ENCODE measurements around the gene PIK3CB. TPM values are rescaled to one million over a fixed set of nuclear protein-coding genes. Genes with fewer than 3 reads are reported as not detected.
"Not testable (repeated sequence)": the region's sequence is repeated elsewhere in the genome, so short reads cannot be mapped to it uniquely, and the experiment has no call there.

Gene PIK3CB
- polyA plus RNA-seq, 1 of the 3 experiments (the other 2 are of a cell fraction), result 6.8 TPM

GRCh38 chr3:138803006-138803653 is 31.6 kb downstream of the PIK3CB start:
- H3K27me3 ChIP-seq (ENCODE audit: insufficient read depth), result no peaks in the 10 kb centered on the region
- peaks cover 32% of the 10 kb centered on the region; the same call in 1 of the 2 replicates for H3K79me2 ChIP-seq (ENCODE audit: insufficient read depth)
- H3K9ac ChIP-seq, result no peak overlapping the region
- no peak overlapping the region for H2AFZ ChIP-seq (ENCODE audit: low read depth)
- ChIA-PET POLR2A (no interaction called here), CTCF (interaction anchor here (0.9 to 1.2 kb wide), 2 partner anchors 11 to 112 kb away, joined by 3 read pairs; no protein-coding TSS in a partner anchor)
- H3K9me2 ChIP-seq, result no peaks in the 10 kb centered on the region
- H3K27ac ChIP-seq (ENCODE audit: low read depth in 2 of 2, low read length in 1 of 2), result no peak overlapping the region
- WGBS (ENCODE audit: low lambda C conversion rate), result 86% methylated on average over 2 of the region's 2 CpGs
- DNase-seq, result no peak
- no peak overlapping the region for H3K4me3 ChIP-seq (ENCODE audit: low read depth in 2 of 2, low read length in 1 of 2)
- peaks cover 1% of the 10 kb centered on the region for H3F3A ChIP-seq (replicated peaks; ENCODE audit: insufficient read depth)
- H4K20me1 ChIP-seq (ENCODE audit: insufficient read depth), result no peaks in the 10 kb centered on the region
- H3K36me3 ChIP-seq (replicated peaks in 1 of 2; ENCODE audit: control insufficient read depth in 1 of 2, insufficient read depth in 2 of 2, low read length in 1 of 2), result no peaks in the 10 kb centered on the region
- TF ChIP-seq MAX (IDR thresholded peaks at IDR 0.05; ENCODE audit: low read depth), result no peak
- TF ChIP-seq EP300 (IDR thresholded peaks at IDR 0.05; ENCODE audit: borderline replicate concordance in 1 of 2, low read depth in 1 of 2, low read length in 1 of 2), result no peak
- no peak for TF ChIP-seq FOXJ3 (CRISPR knock-in tag; IDR thresholded peaks at IDR 0.05)
- TF ChIP-seq YY1 (IDR thresholded peaks at IDR 0.05; ENCODE audit: low read depth), result no peak
- no peak for TF ChIP-seq CTCF (IDR thresholded peaks at IDR 0.05)
- no peak for TF ChIP-seq TCF12 (IDR thresholded peaks at IDR 0.05)
- TF ChIP-seq NRF1 (IDR thresholded peaks at IDR 0.05; ENCODE audit: low read depth, low read length), result no peak
- TF ChIP-seq EZH2phosphoT487 (IDR thresholded peaks at IDR 0.05; ENCODE audit: borderline replicate concordance, low read depth), result no peak
- no peak overlapping the region for H3K4me2 ChIP-seq
- no peaks in the 10 kb centered on the region for H3K9me3 ChIP-seq
- no peaks in the 10 kb centered on the region for H3K4me1 ChIP-seq (ENCODE audit: control insufficient read depth in 1 of 2, insufficient read depth in 2 of 2, low read depth in 1 of 2, low read length in 1 of 2)

- H3K27me3 ChIP-seq (ENCODE audit: insufficient read depth); H3K27ac ChIP-seq (ENCODE audit: low read depth in 2 of 2, low read length in 1 of 2); H3K4me2 ChIP-seq; DNase-seq; H3K9me2 ChIP-seq; POLR2A ChIA-PET; H3K36me3 ChIP-seq (replicated peaks in 1 of 2; ENCODE audit: control insufficient read depth in 1 of 2, insufficient read depth in 2 of 2, low read length in 1 of 2); H4K20me1 ChIP-seq (ENCODE audit: insufficient read depth); H3K4me1 ChIP-seq (ENCODE audit: control insufficient read depth in 1 of 2, insufficient read depth in 2 of 2, low read depth in 1 of 2, low read length in 1 of 2); H3K4me3 ChIP-seq (ENCODE audit: low read depth in 2 of 2, low read length in 1 of 2); H3F3A ChIP-seq (replicated peaks; ENCODE audit: insufficient read depth); H2AFZ ChIP-seq (ENCODE audit: low read depth); H3K9me3 ChIP-seq; H3K9ac ChIP-seq: not testable (repeated sequence)
- peaks cover 23% of the 10 kb centered on the region; the same call in 1 of the 2 replicates for H3K79me2 ChIP-seq (ENCODE audit: insufficient read depth)
- 94% methylated on average over 6 of the region's 6 CpGs for WGBS (ENCODE audit: low lambda C conversion rate)
- CTCF ChIA-PET, result interaction anchor here (0.9 kb wide), 1 partner anchor 113 kb away, joined by 3 read pairs; no protein-coding TSS in a partner anchor
These were observed 32.5 kb downstream of the PIK3CB start for GRCh38 chr3:138802223-138802622.

- ChIA-PET POLR2A (no interaction called here), CTCF (no interaction called here)
- TF ChIP-seq FOXJ3 (CRISPR knock-in tag; IDR thresholded peaks at IDR 0.05), result no peak
- no peak for TF ChIP-seq PBX3 (IDR thresholded peaks at IDR 0.05)
- no peak for TF ChIP-seq FOXM1 (IDR thresholded peaks at IDR 0.05; ENCODE audit: low read depth)
- no peak for TF ChIP-seq RFX5 (IDR thresholded peaks at IDR 0.05; ENCODE audit: low read length)
- no peak for TF ChIP-seq CTCF (IDR thresholded peaks at IDR 0.05)
- no peak for TF ChIP-seq USF2 (IDR thresholded peaks at IDR 0.05; ENCODE audit: borderline replicate concordance, low read depth, low read length)
- TF ChIP-seq SMC3 (IDR thresholded peaks at IDR 0.05; ENCODE audit: low read depth, low read length), result no peak
- no peak for TF ChIP-seq YY1 (IDR thresholded peaks at IDR 0.05; ENCODE audit: low read depth)
These were observed 32.9 kb downstream of the PIK3CB start for GRCh38 chr3:138801792-138802191.

More at GRCh38 chr3:138801792-138802191, 32.9 kb downstream of the PIK3CB start:
- no peak overlapping the region for H3K9ac ChIP-seq
- 89% methylated on average over 3 of the region's 3 CpGs for WGBS (ENCODE audit: low lambda C conversion rate)
- H3K79me2 ChIP-seq (ENCODE audit: insufficient read depth), result peaks cover 23% of the 10 kb centered on the region; the same call in 1 of the 2 replicates
- no peaks in the 10 kb centered on the region for H3K9me2 ChIP-seq
- no peaks in the 10 kb centered on the region for H3K9me3 ChIP-seq
- H3K4me2 ChIP-seq, result no peak overlapping the region
- H3K4me1 ChIP-seq (ENCODE audit: control insufficient read depth in 1 of 2, insufficient read depth in 2 of 2, low read depth in 1 of 2, low read length in 1 of 2), result no peaks in the 10 kb centered on the region
- no peaks in the 10 kb centered on the region for H4K20me1 ChIP-seq (ENCODE audit: insufficient read depth)
- no peak overlapping the region for H3K27ac ChIP-seq (ENCODE audit: low read depth in 2 of 2, low read length in 1 of 2)
- H3K27me3 ChIP-seq (ENCODE audit: insufficient read depth), result no peaks in the 10 kb centered on the region
- no peak overlapping the region for H3K4me3 ChIP-seq (ENCODE audit: low read depth in 2 of 2, low read length in 1 of 2)
- no peak overlapping the region for H2AFZ ChIP-seq (ENCODE audit: low read depth)
- no peak for DNase-seq
- H3F3A ChIP-seq (replicated peaks; ENCODE audit: insufficient read depth), result no peaks in the 10 kb centered on the region
- H3K36me3 ChIP-seq (replicated peaks in 1 of 2; ENCODE audit: control insufficient read depth in 1 of 2, insufficient read depth in 2 of 2, low read length in 1 of 2), result no peaks in the 10 kb centered on the region
